HG03159 (cell line): Measurements from ENCODE around the gene PRSS50.

Experiments used
- ATAC-seq: cut with Tn5 transposase; IDR thresholded peaks from one replicate; pipeline ENCODE4 v1.9.1; 2021; ENCODE audit warnings: mild to moderate bottlenecking, moderate library complexity; ENCODE audit not compliant: unreplicated experiment

Gene PRSS50

GRCh38 chr3:46693038-46693891 is 24.4 kb downstream of the PRSS50 start, which contains the start of gene ALS2CL:
ALS2CL (minus strand) TSS chr3:46693679; CDS start chr3:46689440, 4,239 bp downstream.
- no peak for ATAC-seq

GRCh38 chr3:46692566-46692990 is 25.1 kb downstream of the PRSS50 start:
- ATAC-seq: no peak

- ATAC-seq: no peak
Observed at GRCh38 chr3:46690798-46691197, 26.9 kb downstream of the PRSS50 start.

DNA sequence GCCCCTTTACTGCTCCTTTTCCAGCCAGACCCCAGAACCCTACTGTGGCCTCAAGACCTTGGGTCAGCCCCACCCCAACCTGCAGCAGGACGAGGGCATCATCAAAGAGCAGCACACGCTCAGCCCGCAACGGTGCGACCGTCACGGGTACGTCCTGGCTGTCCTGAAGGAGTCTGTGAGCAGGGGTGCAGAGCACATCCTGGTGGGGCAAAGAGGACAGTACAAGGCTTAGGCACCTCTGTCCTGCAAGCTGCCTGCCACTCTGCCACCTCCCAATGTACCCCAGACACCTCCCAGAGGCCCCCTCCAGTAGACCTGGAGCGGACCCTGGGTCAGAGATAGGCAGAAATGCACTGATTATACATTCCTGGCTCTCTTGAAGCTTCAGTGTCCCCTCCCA is 32.2 kb downstream of the PRSS50 start:
- no peak for ATAC-seq

- no peak for ATAC-seq
Observed at GRCh38 chr3:46684891-46685290, 32.8 kb downstream of the PRSS50 start.

DNA sequence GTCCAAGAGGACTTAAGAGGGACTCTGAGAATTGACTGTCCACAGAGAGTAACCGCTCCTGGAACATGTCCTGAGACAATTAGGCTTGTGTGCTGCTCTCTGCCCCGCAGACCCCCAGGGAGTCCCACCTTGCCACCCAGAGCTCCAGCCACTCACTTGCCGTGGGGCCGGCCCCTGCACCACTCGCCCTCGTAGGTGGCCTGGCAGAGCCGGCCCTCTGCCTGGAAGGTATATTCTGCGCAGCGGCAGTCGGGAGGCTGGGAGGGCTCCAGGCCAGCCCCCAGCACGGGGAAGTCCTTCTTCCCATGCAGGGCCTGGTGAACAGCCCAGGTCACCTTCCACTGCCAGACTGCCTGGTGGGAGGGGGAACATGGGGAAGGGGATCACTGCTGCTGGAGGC is 34.7 kb downstream of the PRSS50 start:
- ATAC-seq: no peak

GRCh38 chr3:46681856-46682540 is 35.7 kb downstream of the PRSS50 start:
- ATAC-seq: no peak

DNA sequence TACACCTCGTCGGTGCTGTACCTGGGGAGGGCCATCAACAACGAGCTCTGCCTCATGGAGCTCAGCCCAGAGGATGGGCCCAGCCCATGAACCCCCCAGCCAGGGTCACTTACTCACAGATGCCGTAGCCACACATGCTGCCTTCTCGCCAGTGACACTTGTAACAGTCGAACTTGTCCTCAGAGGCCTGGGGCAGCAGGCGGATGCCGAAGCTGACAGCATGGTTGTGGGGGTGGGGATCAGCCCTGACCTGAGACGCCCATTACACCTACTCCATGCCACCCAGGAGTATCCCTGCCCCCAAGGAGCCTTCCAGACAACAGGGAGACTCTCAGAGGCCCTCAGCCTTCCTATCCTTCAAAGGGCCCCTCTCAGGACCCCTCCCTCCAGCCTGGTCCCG is 36.3 kb downstream of the PRSS50 start:
- ATAC-seq: no peak

- ATAC-seq: no peak
Observed at GRCh38 chr3:46680298-46680826, 37.3 kb downstream of the PRSS50 start.

GRCh38 chr3:46679681-46680080 is 38.0 kb downstream of the PRSS50 start:
- ATAC-seq: no peak

GRCh38 chr3:46678280-46678679 is 39.4 kb downstream of the PRSS50 start:
- ATAC-seq: no peak

- no peak for ATAC-seq
Observed at GRCh38 chr3:46677411-46677726, 40.3 kb downstream of the PRSS50 start.

DNA sequence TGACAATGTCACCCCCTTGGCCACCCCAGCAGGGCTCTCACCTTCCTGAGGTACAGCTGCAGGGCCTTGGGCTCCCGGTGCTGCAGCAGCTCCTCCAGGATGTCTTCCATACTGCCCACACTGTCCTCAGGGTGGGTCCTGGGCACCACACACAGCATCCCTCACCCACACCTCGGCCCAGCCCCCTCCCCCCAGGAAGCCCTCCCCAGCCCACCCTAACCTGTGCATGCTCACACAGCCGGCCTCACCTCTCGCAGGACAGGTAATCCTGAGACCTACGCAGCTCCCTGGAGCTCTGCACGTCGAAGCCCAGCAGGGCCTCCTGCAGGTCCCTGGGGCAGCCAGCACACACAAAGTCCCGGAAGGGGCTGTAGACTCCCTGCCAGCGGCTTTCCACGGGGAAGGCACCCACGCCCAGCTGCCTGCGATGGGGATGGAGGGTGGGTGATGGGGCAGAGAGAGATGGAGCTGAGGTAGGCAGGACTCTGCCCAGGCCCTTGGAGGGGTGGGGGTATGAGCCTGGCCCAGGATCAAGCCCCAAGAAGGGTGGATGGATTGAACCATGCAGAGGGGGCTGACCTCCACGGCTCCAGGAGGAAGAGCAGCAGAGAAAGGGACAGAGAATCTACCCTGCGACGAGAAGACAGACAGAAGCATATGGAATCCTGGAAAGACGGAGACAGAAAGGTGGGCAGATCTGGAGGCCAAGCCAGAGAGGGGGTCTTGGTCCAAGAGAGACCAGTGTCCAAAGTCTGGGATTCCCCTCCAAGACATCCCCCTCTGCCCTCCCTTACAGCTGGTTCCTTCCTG is 40.9 kb downstream of the PRSS50 start:
- no peak for ATAC-seq

DNA sequence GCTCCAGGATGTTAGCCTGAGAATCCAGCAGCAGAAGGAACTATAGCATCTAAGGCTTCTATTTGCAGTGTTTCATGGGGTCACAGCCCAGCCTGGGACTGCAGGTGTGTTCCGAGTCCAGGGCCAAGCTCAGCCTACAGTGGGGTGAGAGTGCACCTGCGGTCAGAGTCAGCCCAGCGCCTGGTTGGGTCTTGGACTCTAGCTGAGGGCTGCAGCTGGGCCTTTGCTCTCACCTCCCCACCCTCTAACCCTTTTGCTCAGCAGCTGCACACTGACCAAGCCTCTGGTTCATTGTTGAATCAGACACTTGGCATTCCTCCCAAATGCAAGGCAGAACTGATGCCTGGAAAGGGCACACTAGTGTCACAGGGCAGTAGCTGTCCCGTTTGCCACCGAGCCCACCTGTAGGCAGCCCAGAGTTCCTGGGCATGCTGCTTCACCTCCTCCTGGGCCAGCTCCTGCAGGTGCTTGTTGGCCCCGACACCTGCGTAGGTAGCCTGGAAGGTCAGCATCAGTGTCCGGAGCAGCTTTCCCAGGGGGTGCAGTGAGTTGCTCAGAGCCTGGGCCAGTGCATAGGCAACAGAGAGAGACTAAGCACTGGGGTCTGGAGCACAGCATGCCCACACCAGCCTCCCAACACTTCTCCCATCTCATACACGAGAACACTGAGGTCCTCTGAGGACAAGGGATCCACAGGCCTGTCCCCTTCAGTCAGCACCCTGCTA is 41.7 kb downstream of the PRSS50 start:
- ATAC-seq: no peak

GRCh38 chr3:46675426-46675825 is 42.2 kb downstream of the PRSS50 start:
- no peak for ATAC-seq

DNA sequence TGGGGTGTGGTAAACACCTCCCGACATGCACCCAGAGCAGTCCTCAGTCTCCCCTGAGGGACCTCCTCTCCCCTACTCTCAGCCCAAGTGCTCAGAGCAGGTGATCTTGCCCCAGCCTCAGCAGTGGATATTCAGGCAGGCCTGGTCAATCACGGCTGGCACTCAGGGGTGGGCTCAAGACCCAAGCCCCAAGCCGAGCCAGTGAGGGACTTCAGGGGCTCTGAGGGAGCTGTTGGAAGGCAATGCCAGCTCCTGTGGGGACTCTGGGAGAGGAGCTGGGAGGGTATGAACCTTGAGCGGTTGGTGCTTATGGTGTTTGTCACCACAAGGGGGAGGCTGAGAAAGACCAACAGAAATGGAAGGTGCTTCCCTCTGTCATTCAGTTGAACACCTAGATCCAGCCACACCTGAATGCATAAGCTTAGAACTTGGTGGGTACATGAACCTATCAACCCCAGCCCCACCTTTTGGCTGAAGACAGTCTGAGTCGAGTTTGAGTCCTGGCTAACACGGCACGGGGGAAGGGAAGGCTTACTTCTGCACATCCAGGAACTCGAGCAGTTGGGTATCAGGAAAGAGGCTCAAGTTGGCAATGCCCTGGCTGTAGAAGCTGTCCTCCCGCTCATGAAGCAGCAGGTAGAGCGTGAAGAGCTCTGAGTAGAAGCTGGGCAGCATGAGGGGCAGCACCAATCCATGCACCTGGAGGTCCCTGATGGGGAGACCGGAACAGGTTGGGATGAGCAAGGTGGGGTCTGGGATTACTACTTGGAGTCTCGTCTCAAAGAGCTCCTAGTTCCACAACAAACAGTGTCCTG is 43.4 kb downstream of the PRSS50 start:
- ATAC-seq: no peak

DNA sequence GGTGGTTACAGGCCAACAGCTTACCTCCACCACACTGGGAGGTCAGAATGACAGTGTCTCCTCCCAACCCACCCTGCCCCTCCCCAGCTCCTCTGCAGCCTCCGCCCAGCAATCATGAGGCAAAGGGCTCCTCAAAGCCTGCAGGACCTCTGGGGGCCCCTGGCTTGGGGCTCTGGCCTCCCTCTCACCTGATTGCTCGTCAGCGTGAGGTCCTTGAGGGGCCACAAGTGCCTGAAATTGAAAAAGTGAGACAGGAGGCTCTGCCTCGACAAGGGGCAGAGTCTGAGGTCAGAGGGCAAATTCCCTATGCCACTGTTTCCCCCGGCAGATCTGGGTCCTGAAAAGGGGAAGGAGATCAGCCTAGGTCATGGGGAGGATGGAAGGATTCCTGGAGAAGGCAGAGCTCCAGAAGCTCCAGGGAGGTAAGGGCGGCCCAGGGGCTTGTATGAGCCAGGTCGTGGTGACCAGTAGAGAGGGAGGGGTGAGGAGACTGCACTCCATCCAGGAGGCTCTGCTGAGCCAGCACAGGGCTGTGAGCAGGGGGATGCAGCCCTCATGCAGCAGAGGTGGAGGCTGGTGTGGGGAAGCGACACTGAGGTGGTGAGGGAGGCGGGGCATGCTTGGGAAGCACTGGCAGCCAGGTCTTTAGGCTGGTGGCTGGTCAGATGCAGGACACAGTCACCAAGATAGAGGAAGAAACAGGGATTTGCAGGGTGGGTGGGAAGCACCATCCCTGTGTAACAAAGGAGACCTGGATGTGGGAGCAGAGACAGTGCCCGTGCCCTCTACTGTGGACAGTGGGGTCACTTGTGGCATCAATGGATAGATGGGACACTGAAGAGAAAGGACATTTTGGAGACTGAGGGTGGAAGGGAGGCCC is 44.3 kb downstream of the PRSS50 start:
- ATAC-seq: no peak

GRCh38 chr3:46672349-46672695 is 45.3 kb downstream of the PRSS50 start:
- ATAC-seq: no peak
